ENCODE measurements around the gene COL6A2. TPM values are rescaled to one million over a fixed set of nuclear protein-coding genes. Genes with fewer than 3 reads are reported as not detected.

Gene COL6A2
- total RNA-seq, 2 donors from 2014 or later = 198 to 474 TPM

- peak; percentile 3 for DNase-seq (ENCODE audit: low spot score)
- no peaks in the 10 kb centered on the region for H3K4me1 ChIP-seq (replicated peaks)
- 81% methylated on average over 12 of the region's 12 CpGs for WGBS
- no peaks in the 10 kb centered on the region for H3K36me3 ChIP-seq
- peak overlapping the region in 1 of 2 donors; percentile 91 for H3K27ac ChIP-seq
- TF ChIP-seq POLR2AphosphoS5 (IDR thresholded peaks at IDR 0.05) (no peak), POLR2A (IDR thresholded peaks at IDR 0.05) (no peak), CTCF (IDR thresholded peaks at IDR 0.05) (no peak)
- H3K4me3 ChIP-seq = no peak overlapping the region
- H3K9me3 ChIP-seq = no peaks in the 10 kb centered on the region
- intact Hi-C loops (cut with DNase I) = no loop called here
- H3K27me3 ChIP-seq (replicated peaks; ENCODE audit: insufficient read depth) = no peaks in the 10 kb centered on the region
These were observed 1.9 kb upstream of the COL6A2 start for GRCh38 chr21:46095814-46096595.

- peak overlapping the region; percentile 88 to 91 for H3K27ac ChIP-seq
- H3K36me3 ChIP-seq = no peaks in the 10 kb centered on the region
- intact Hi-C loops (cut with DNase I) = no loop called here
- no peaks in the 10 kb centered on the region for H3K27me3 ChIP-seq (replicated peaks; ENCODE audit: insufficient read depth)
- no peaks in the 10 kb centered on the region for H3K4me1 ChIP-seq (replicated peaks)
- WGBS = 65% methylated on average over 16 of the region's 16 CpGs
- TF ChIP-seq CTCF (IDR thresholded peaks at IDR 0.05) (no peak), POLR2AphosphoS5 (IDR thresholded peaks at IDR 0.05) (no peak), POLR2A (IDR thresholded peaks at IDR 0.05) (no peak)
- peak overlapping the region; percentile 75 to 86 for H3K4me3 ChIP-seq
- DNase-seq (ENCODE audit: low spot score) = no peak
- H3K9me3 ChIP-seq = no peaks in the 10 kb centered on the region
These were observed 1.1 kb upstream of the COL6A2 start for GRCh38 chr21:46096596-46097335.

- intact Hi-C loops (cut with DNase I) = loop anchor here (2.0 kb wide), 1 partner anchor 126 kb away; no protein-coding TSS in a partner anchor
- no peak for TF ChIP-seq POLR2AphosphoS5 (IDR thresholded peaks at IDR 0.05)
- no peak for TF ChIP-seq POLR2A (IDR thresholded peaks at IDR 0.05)
- no peak for TF ChIP-seq CTCF (IDR thresholded peaks at IDR 0.05)
- H3K9me3 ChIP-seq = no peaks in the 10 kb centered on the region
- peak overlapping the region; percentile 75 to 86 for H3K4me3 ChIP-seq
- peak overlapping the region; percentile 88 to 91 for H3K27ac ChIP-seq
- H3K36me3 ChIP-seq = no peaks in the 10 kb centered on the region
- no peaks in the 10 kb centered on the region for H3K27me3 ChIP-seq (replicated peaks; ENCODE audit: insufficient read depth)
- WGBS = 5% methylated on average over 29 of the region's 94 CpGs
- DNase-seq (ENCODE audit: low spot score) = peak; percentile 2
- no peaks in the 10 kb centered on the region for H3K4me1 ChIP-seq (replicated peaks)
These were observed 610 bp downstream of the COL6A2 start for GRCh38 chr21:46098303-46099141.

- Histone ChIP-seq H3K36me3 (no peaks in the 10 kb centered on the region), H3K27ac (peak overlapping the region; percentile 38 to 88), H3K9me3 (no peaks in the 10 kb centered on the region), H3K27me3 (replicated peaks; ENCODE audit: insufficient read depth) (no peaks in the 10 kb centered on the region), H3K4me3 (peak overlapping the region; percentile 17 to 86), H3K4me1 (replicated peaks) (no peaks in the 10 kb centered on the region)
- 31% methylated on average over 18 of the region's 18 CpGs for WGBS
- TF ChIP-seq POLR2A (IDR thresholded peaks at IDR 0.05) = no peak
- no peak for TF ChIP-seq CTCF (IDR thresholded peaks at IDR 0.05)
- no peak for TF ChIP-seq POLR2AphosphoS5 (IDR thresholded peaks at IDR 0.05)
- intact Hi-C loops (cut with DNase I) = loop anchor here (2.0 kb wide), 1 partner anchor 127 kb away; no protein-coding TSS in a partner anchor
- peak; percentile 3 for DNase-seq (ENCODE audit: low spot score)
These were observed 1.6 kb downstream of the COL6A2 start for GRCh38 chr21:46099476-46099875.

Data from prostate gland (tissue), 2 donors.